Calu3 (cell line): ENCODE data around the gene MYLIP. TPM values are rescaled to one million over a fixed set of nuclear protein-coding genes. Genes with fewer than 3 reads are reported as not detected.

ENCODE experiments used
- BruUV-seq: library from RNA; stranded (reverse); fragments of 400-500 nt; replicated peaks from 2 replicates; lab custom pipeline; 2021; lab: Mats Ljungman, UMichigan
- CTCF ChIA-PET: fragments of 300-600 bp; sonication (Branson Sonifier 250); formaldehyde crosslinking; loops from one replicate; lab custom pipeline; 2022; ENCODE audit warnings: antibody characterized with exemption; lab: Charles Lee
- DNase-seq: peaks from one replicate; pipeline ENCODE4 v3.0.0; 2022
- H3K27ac Mint-ChIP-seq: one replicate; pipeline ENCODE4 v1.8.0; 2022; ENCODE audit warnings: mixed read lengths; ENCODE audit not compliant: unreplicated experiment
- H3K27me3 Mint-ChIP-seq: one replicate; pipeline ENCODE4 v1.8.0; 2022; ENCODE audit warnings: mixed read lengths; ENCODE audit not compliant: unreplicated experiment
- H3K36me3 Mint-ChIP-seq: one replicate; pipeline ENCODE4 v1.8.0; 2022; ENCODE audit warnings: mild to moderate bottlenecking, moderate library complexity, mixed read lengths; ENCODE audit not compliant: insufficient read depth, unreplicated experiment
- H3K4me1 Mint-ChIP-seq: one replicate; pipeline ENCODE4 v1.8.0; 2022; ENCODE audit warnings: mild to moderate bottlenecking, low read depth, mixed read lengths; ENCODE audit not compliant: unreplicated experiment
- H3K4me3 Mint-ChIP-seq: one replicate; pipeline ENCODE4 v1.8.0; 2022; ENCODE audit warnings: mild to moderate bottlenecking, low read depth, moderate library complexity, mixed read lengths; ENCODE audit not compliant: unreplicated experiment
- H3K9me3 Mint-ChIP-seq: one replicate; pipeline ENCODE4 v1.8.0; 2022; ENCODE audit warnings: low read depth, mixed read lengths; ENCODE audit not compliant: unreplicated experiment
- CTCF ChIP-seq: fragments of 200-600 bp; IDR thresholded peaks from one replicate; pipeline ENCODE4 v1.8.0; 2022; ENCODE audit warnings: antibody characterized with exemption; ENCODE audit not compliant: unreplicated experiment
- intact Hi-C: fragments of 100-400 bp; cut with micrococcal nuclease; formaldehyde crosslinking; loops from one replicate; pipeline ENCODE4 v1.10.0; 2022; ENCODE audit not compliant: unreplicated experiment
- total RNA-seq: library from RNA; stranded (reverse); gene quantifications from 2 replicates; pipeline ENCODE4 v1.2.3, GENCODE V29; 2022

The MYLIP gene
- total RNA-seq, 1 experiment from 2014 or later: 8.1 TPM

GRCh38 chr6:16163066-16163465 lies 34.2 kb downstream of the MYLIP start:
- DNase-seq: no peak
- intact Hi-C loops: no loop called here
- H3K27me3 Mint-ChIP-seq: no peaks in the 10 kb centered on the region
- H3K9me3 Mint-ChIP-seq: no peaks in the 10 kb centered on the region
- no peak overlapping the region for H3K4me3 Mint-ChIP-seq
- H3K4me1 Mint-ChIP-seq: no peaks in the 10 kb centered on the region
- no peaks in the 10 kb centered on the region for H3K36me3 Mint-ChIP-seq
- no peak overlapping the region for H3K27ac Mint-ChIP-seq
- CTCF ChIA-PET: no interaction called here
- BruUV-seq: no TSS peak
- no peak for TF ChIP-seq CTCF

GRCh38 chr6:16163535-16164300 lies 34.8 kb downstream of the MYLIP start:
- H3K9me3 Mint-ChIP-seq: no peaks in the 10 kb centered on the region
- BruUV-seq: no TSS peak
- no peaks in the 10 kb centered on the region for H3K27me3 Mint-ChIP-seq
- H3K36me3 Mint-ChIP-seq: no peaks in the 10 kb centered on the region
- H3K4me1 Mint-ChIP-seq: no peaks in the 10 kb centered on the region
- no peak for DNase-seq
- intact Hi-C loops: no loop called here
- CTCF ChIA-PET: interaction anchor here (0.6 kb wide), 1 partner anchor 34 kb away, joined by 3 read pairs; no protein-coding TSS in a partner anchor
- no peak overlapping the region for H3K27ac Mint-ChIP-seq
- no peak for TF ChIP-seq CTCF
- H3K4me3 Mint-ChIP-seq: no peak overlapping the region

GRCh38 chr6:16165641-16166040 lies 36.8 kb downstream of the MYLIP start:
- intact Hi-C loops: loop anchor here (5.0 kb wide), 1 partner anchor 33 kb away; no protein-coding TSS in a partner anchor
- Mint-ChIP-seq H3K27ac (no peak overlapping the region), H3K9me3 (no peaks in the 10 kb centered on the region), H3K36me3 (no peaks in the 10 kb centered on the region), H3K4me1 (no peaks in the 10 kb centered on the region), H3K4me3 (no peak overlapping the region), H3K27me3 (no peaks in the 10 kb centered on the region)
- DNase-seq: no peak
- CTCF ChIA-PET: no interaction called here
- no TSS peak for BruUV-seq
- no peak for TF ChIP-seq CTCF

GRCh38 chr6:16166871-16167608 lies 38.2 kb downstream of the MYLIP start:
- no peaks in the 10 kb centered on the region for H3K4me1 Mint-ChIP-seq
- no peaks in the 10 kb centered on the region for H3K27me3 Mint-ChIP-seq
- TF ChIP-seq CTCF: no peak
- CTCF ChIA-PET: no interaction called here
- H3K4me3 Mint-ChIP-seq: no peak overlapping the region
- no TSS peak for BruUV-seq
- H3K9me3 Mint-ChIP-seq: no peaks in the 10 kb centered on the region
- intact Hi-C loops: loop anchor here (5.0 kb wide), 1 partner anchor 35 kb away; no protein-coding TSS in a partner anchor
- H3K36me3 Mint-ChIP-seq: no peaks in the 10 kb centered on the region
- DNase-seq: no peak
- no peak overlapping the region for H3K27ac Mint-ChIP-seq
